Stimulated activated CD8-positive, alpha-beta memory T cell treated with anti-CD3 and anti-CD28 coated beads, Interleukin-7, amount 100 ng/mL, for 48 hours (primary cell): ENCODE data around the gene SPACA9.

Experiments used
- DNase-seq, 2 donors: peaks; one replicate each; pipeline ENCODE4 v3.0.0-alpha.2; 2020; ENCODE audit warnings: low read depth in 1 of 2; ENCODE audit errors: extremely low read depth in 1 of 2

SPACA9 gene

GRCh38 chr9:132888151-132888550 is 9.5 kb downstream of the SPACA9 start:
- DNase-seq, result no peak

DNA sequence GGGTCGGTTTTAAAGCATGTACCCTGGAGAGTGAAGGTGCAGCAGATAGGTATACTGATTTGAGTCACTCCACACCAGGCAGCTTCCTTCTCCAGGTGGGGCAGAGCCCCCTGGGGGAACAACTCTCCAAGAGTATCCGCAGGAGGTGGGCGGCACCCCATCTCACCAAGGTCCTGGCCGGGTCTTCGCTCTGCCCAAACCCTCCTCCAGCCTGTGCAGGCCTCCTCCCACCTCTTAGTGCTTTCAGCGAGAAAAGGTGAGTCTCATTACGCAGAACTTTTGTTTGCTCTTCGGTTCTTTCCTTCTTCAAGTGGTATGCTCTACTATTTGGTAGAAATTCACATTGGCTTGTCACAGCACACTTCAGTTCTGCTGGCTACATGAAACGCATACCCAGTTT is 13.7 kb downstream of the SPACA9 start:
- no peak for DNase-seq

- DNase-seq, result no peak
Measured at GRCh38 chr9:132894346-132894745, 15.6 kb downstream of the SPACA9 start.

DNA sequence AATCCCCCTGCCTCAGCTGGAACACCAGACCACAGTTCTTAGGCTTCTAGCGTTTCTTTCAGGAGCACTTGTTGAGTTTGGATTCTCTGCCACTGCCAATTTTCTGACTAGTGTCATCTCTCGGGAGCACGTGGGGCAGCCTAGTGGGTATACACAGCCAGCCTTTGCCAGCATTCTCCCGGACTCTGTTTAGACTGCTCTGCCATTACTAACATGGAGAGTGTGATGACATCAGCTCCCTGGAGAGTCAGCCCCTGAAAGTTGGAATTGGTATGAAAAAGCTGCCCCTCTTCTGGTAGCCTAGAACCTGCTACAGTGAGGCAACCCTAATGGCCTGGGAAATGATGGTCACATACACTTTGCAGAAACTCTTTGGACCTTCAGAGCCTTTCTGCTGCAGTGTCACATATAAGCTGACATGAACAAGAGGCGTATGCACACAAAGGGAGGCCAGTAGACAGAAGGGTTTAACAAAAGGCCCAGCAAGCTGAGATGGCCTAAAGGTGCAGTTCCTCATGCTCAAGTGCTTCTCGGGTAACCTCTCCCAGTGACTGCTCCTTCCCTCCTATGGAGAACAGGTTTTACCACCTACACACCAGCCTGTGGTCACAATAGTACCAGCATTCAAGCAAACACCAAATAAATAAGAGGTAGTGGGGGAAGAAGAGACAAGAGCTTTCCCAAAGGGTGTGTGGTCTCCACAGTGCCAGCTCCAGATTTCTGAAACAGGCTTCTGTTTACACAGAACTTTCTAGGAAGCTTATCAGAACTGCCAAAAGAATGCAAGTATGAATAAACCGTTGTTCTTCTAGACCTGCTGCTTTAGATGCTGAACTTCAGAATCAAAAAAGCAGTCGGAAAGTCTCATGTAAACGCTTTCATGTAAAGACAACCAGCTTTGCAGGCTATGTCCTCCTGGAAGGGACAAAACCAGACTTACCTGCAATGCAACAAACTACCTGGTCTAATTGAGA is 16.5 kb downstream of the SPACA9 start:
- no peak for DNase-seq

DNA sequence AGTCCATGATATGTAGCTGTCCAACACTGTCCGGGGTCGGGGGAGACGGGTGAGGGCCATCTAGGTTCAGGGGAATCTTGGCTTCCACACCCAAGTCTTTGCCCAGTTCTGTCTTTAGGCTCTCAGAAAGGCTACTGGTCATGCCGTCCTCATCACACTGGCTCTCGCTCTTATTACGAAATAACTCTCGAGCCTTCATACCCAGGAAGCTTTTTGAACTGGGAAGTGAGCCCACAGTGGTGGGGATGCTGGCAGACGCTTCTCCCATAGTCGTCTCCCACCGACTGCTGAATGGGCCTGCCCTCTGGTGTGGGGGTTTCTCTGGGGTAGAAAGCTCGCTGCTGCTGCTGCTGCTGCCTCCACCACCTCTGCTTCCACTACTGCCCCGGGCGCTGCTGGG is 17.6 kb downstream of the SPACA9 start:
- no peak for DNase-seq

GRCh38 chr9:132896906-132897305 is 18.2 kb downstream of the SPACA9 start:
- DNase-seq, result no peak

DNA sequence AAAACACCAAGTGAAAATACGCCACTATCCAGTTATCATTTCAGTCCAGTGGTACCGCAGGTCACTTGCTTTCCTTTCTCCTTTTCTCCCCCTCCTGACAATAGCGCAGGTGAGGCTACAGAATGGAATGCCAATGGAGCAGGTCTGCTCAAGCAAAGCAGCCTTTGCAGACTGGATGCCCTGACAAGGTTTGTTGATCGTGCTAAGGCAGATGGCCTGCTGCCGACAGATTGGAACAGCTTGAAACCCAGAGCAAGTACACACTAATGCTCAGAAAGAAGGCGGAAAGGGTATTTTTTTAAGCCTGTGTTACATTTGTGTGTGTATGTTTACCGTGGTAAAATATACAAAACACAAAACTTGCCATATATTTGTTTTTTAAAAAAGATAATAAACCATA is 19.4 kb downstream of the SPACA9 start:
- no peak for DNase-seq

DNA sequence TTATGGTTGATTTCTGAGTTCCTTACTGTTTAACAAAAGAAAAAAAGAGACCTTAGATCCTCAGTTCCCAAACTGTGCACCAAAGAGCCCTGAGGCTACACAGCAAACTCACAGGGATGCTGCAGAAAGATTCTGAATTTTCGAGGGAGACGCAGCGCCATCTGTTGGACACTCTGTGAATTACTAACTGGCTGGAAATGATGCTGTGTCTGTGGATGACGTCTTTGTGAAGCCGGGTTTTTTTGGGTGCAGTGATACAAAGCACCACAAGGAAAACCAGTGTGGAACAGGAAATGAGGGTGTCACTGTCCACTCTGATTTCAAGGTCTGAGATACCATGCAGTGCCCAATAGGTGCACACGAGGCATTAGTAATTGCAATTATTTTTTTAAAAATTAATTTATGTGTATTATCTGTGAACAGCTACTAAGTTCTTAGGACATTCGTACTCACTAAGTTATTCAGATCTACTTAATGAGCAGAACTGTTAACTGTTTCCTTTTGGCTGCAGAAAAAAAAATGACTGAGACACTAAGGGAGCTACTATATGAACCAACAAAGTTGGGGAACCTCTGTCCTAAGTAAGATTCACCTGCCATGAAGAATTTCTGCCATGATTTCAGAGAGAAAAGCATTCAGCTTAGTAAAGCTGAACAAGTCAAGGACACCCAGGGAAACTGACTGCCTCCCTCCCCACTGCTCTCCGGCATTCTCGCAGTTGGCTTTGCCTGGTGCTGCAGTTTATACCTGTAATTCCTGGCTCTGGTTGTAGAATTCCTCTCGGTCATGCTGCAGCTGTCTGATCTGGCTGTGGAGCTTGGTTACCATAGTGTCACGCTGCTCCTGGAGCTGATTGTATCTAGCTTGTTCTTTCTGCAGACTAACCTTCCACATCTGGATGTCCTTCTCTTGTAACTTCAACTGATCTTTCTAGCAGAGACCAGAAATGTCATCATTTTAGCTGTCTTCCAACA is 23.4 kb downstream of the SPACA9 start:
- peak; percentile 52 to 62 for DNase-seq

DNA sequence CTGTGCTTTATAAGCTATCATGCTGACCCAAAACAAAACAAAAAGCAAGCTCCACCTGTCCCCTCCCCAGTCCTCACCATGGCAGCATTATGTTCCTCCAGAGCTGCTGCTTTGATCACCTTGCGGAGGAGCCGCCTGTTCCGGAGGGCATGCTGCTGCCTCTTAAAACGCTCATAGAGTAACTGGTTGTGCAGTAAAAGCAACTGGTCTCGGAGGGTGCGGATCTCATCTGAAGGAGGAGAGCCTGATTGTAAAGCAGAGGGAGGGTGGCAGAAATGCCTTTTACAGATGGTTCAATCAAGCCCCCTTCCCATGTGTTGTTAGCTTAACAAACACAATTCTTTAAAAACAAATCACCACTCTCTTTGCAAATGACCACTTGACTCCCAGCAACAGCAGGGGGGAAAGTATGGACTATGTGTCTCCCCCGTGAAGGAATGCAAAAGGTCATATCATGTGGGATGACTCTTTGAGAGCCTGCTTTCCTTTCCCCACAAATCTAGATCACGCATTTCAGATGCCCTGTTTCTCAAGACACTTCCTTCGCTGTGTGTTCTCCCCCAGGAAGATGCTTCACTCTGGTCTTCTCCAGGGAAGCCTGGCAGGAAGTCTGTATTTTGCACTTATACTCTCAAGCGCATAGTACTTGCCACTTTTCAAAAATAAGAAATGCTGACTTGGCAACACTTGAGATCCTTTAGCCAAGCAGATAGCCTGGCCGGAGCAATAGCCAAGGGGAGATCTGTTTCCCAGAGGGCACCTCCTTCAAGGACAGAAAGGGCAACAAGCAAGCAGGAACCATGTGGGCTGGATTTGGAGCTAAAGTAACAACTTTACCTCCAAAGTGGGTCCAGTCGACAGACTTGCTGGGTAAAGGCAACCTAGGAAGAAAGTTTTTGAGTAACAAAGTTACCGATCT is 25.1 kb downstream of the SPACA9 start:
- no peak for DNase-seq

- no peak for DNase-seq
Measured at GRCh38 chr9:132905726-132906125, 27.0 kb downstream of the SPACA9 start.

GRCh38 chr9:132908635-132909034 is 29.9 kb downstream of the SPACA9 start:
- DNase-seq, result no peak

DNA sequence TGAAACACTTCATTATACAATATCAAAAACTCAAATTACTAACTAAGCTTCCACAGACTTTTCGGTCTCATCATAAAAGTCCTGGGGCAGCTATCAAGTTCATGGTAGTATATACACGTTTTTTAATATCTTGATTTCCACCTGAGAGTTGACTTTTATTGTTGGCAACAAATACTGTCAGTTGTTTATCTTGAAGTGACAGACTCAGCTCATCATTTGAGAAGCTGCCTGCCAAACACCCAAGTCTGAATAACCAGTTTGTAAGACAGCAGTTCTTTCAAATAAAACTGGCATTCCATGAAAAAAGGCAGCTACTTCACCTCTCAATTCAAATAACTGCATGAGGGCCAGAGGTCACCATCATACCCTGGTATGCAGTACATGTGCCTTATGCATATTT is 30.6 kb downstream of the SPACA9 start:
- DNase-seq, result no peak

DNA sequence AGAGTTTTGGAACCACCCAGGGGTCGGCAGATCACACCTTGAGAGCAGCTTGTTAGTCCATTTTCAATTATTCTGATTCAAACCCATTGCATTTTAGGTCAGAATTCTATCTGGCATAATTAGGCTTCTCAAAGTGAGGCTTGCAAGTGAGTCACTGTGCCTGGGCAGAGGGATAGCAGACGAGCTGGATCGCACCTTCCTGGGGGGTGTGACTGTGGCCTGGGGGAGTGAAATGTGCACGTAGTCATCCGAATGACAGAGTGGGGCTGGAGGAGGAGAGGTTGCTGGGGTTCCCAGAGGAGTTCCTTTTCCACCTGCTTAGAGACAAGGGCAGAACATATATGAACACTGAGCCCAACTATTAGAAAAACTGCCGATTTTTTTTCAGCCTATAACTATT is 31.7 kb downstream of the SPACA9 start:
- no peak for DNase-seq

- no peak for DNase-seq
Measured at GRCh38 chr9:132912131-132912530, 33.4 kb downstream of the SPACA9 start.

- no peak for DNase-seq
Measured at GRCh38 chr9:132914924-132915323, 36.2 kb downstream of the SPACA9 start.

GRCh38 chr9:132919614-132920268 is 41.0 kb downstream of the SPACA9 start:
- no peak for DNase-seq

DNA sequence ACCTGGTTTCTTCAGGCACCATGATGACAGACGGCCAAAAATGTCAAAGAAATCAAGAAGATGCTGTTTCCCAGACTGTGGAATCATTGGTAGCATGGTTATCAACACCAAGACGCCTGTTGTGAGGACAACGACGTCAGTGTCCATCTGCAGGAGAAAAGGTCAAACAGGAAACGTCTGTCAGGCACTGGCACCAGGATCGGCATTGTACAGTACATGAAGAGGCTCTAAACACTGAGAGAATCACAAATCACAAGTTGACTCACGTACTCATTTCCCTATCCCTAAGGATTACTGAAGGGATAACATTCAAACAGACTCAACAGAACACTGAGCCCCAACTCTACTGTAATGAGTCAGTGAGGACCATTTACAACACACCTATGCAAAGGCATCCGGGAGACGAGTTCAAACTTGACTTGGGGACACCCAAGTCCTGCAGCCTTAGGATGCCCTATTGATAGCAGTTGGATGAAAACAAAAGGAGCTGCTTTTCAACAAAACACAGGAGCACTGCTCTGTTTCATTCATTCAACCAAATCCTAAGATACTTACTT is 44.7 kb downstream of the SPACA9 start:
- DNase-seq, result no peak

GRCh38 chr9:132927704-132928103 is 49.0 kb downstream of the SPACA9 start:
- DNase-seq, result no peak

GRCh38 chr9:132931178-132931735 is 52.6 kb downstream of the SPACA9 start:
- DNase-seq, result no peak
